Measurements from ENCODE around the gene CHAC1.

Gene CHAC1

GRCh38 chr15:40982855-40983254 is 29.6 kb downstream of the CHAC1 start:
- DNase-seq (ENCODE audit: low read depth in 3 of 3, low spot score in 1 of 3), result no peak

- DNase-seq (ENCODE audit: low read depth in 3 of 3, low spot score in 1 of 3), result no peak
These were observed 31.1 kb downstream of the CHAC1 start for GRCh38 chr15:40984406-40984805.

GRCh38 chr15:40984964-40985363 is 31.7 kb downstream of the CHAC1 start:
- no peak for DNase-seq (ENCODE audit: low read depth in 3 of 3, low spot score in 1 of 3)

- no peak for DNase-seq (ENCODE audit: low read depth in 3 of 3, low spot score in 1 of 3)
These were observed 32.5 kb downstream of the CHAC1 start for GRCh38 chr15:40985541-40986330.

GRCh38 chr15:40986820-40987219 is 33.5 kb downstream of the CHAC1 start:
- DNase-seq (ENCODE audit: low read depth in 3 of 3, low spot score in 1 of 3), result no peak

GRCh38 chr15:40988156-40988555 is 34.9 kb downstream of the CHAC1 start:
- DNase-seq (ENCODE audit: low read depth in 3 of 3, low spot score in 1 of 3), result no peak

GRCh38 chr15:40990080-40990479 is 36.8 kb downstream of the CHAC1 start:
- no peak for DNase-seq (ENCODE audit: low read depth in 3 of 3, low spot score in 1 of 3)

- DNase-seq (ENCODE audit: low read depth in 3 of 3, low spot score in 1 of 3), result no peak
These were observed 37.5 kb downstream of the CHAC1 start for GRCh38 chr15:40990789-40991188.

GRCh38 chr15:40991355-40991754 is 38.1 kb downstream of the CHAC1 start:
- DNase-seq (ENCODE audit: low read depth in 3 of 3, low spot score in 1 of 3), result no peak

GRCh38 chr15:40992241-40992741 is 39.0 kb downstream of the CHAC1 start:
- DNase-seq (ENCODE audit: low read depth in 3 of 3, low spot score in 1 of 3), result no peak

GRCh38 chr15:40992825-40993224 is 39.6 kb downstream of the CHAC1 start:
- DNase-seq (ENCODE audit: low read depth in 3 of 3, low spot score in 1 of 3), result no peak

GRCh38 chr15:40995656-40996055 is 42.4 kb downstream of the CHAC1 start:
- DNase-seq (ENCODE audit: low read depth in 3 of 3, low spot score in 1 of 3), result no peak

- no peak for DNase-seq (ENCODE audit: low read depth in 3 of 3, low spot score in 1 of 3)
These were observed 45.9 kb downstream of the CHAC1 start for GRCh38 chr15:40999190-40999589.

- no peak for DNase-seq (ENCODE audit: low read depth in 3 of 3, low spot score in 1 of 3)
These were observed 48.4 kb downstream of the CHAC1 start for GRCh38 chr15:41001524-41002214.

GRCh38 chr15:41004490-41004889 is 51.2 kb downstream of the CHAC1 start:
- no peak for DNase-seq (ENCODE audit: low read depth in 3 of 3, low spot score in 1 of 3)
